HG03175 (cell line): ENCODE results near the gene TNFSF9.
A peak's percentile ranks its signal among the peaks of the same experiment; 100 is the strongest.
"Not testable (repeated sequence)": the region's sequence is repeated elsewhere in the genome, so short reads cannot be mapped to it uniquely, and the experiment has no call there.

ENCODE experiments used
- ATAC-seq: cut with Tn5 transposase; IDR thresholded peaks from one replicate; pipeline ENCODE4 v1.9.1; 2021; ENCODE audit warnings: mild to moderate bottlenecking, moderate library complexity; ENCODE audit not compliant: unreplicated experiment

The TNFSF9 gene

GRCh38 chr19:6531163-6531955 lies 533 bp downstream of the TNFSF9 start:
- peak; percentile 1 for ATAC-seq

GRCh38 chr19:6531956-6532243 lies 1.1 kb downstream of the TNFSF9 start:
- no peak for ATAC-seq

- no peak for ATAC-seq
These were observed 1.6 kb downstream of the TNFSF9 start for GRCh38 chr19:6532244-6532999.

GRCh38 chr19:6533000-6533328 lies 2.1 kb downstream of the TNFSF9 start:
- no peak for ATAC-seq

- ATAC-seq: no peak
These were observed 3.1 kb downstream of the TNFSF9 start for GRCh38 chr19:6533746-6534418.

- ATAC-seq: no peak
These were observed 3.7 kb downstream of the TNFSF9 start for GRCh38 chr19:6534451-6535093.

GRCh38 chr19:6535558-6536137 lies 4.8 kb downstream of the TNFSF9 start:
- no peak for ATAC-seq

- no peak for ATAC-seq
These were observed 8.7 kb downstream of the TNFSF9 start for GRCh38 chr19:6539514-6539913.

- no peak for ATAC-seq
These were observed 10.3 kb downstream of the TNFSF9 start for GRCh38 chr19:6540918-6541689.

- no peak for ATAC-seq
These were observed 13.1 kb downstream of the TNFSF9 start for GRCh38 chr19:6543866-6544347.

- not testable (repeated sequence) for ATAC-seq
These were observed 19.9 kb downstream of the TNFSF9 start for GRCh38 chr19:6550679-6551078.

- ATAC-seq: no peak
These were observed 20.3 kb downstream of the TNFSF9 start for GRCh38 chr19:6551091-6551490.

- ATAC-seq: no peak
These were observed 21.0 kb downstream of the TNFSF9 start for GRCh38 chr19:6551607-6552450.

- ATAC-seq: no peak
These were observed 25.2 kb downstream of the TNFSF9 start for GRCh38 chr19:6556043-6556449.

- ATAC-seq: no peak
These were observed 25.8 kb downstream of the TNFSF9 start for GRCh38 chr19:6556480-6557195.

- not testable (repeated sequence) for ATAC-seq
These were observed 31.6 kb downstream of the TNFSF9 start for GRCh38 chr19:6562437-6562836.

GRCh38 chr19:6564393-6564792 lies 33.6 kb downstream of the TNFSF9 start:
- no peak for ATAC-seq

- not testable (repeated sequence) for ATAC-seq
These were observed 35.9 kb downstream of the TNFSF9 start for GRCh38 chr19:6566727-6567126.
